Astrocyte of the spinal cord (primary cell): ENCODE results near the gene TNS1.

Experiments used
- DNase-seq: peaks from one replicate; pipeline ENCODE4 v3.0.0; 2011; ENCODE audit warnings: low read depth, low spot score
- H3K4me3 ChIP-seq: 2 replicates; pipeline ENCODE4 v1.5.1; 2011; ENCODE audit warnings: low read depth, mild to moderate bottlenecking, low read length, moderate library complexity
- in situ Hi-C: cut with HindIII; loops from 2 replicates; pipeline ENCODE4 v1.10.0; 2017; ENCODE audit warnings: low sequenced_read_pairs
- TF ChIP-seq, protein P1 (sequence below): IDR thresholded peaks from 2 replicates; pipeline ENCODE4 v1.5.1; 2012; ENCODE audit warnings: low read depth, mild to moderate bottlenecking, low read length, inconsistent platforms

Gene TNS1

DNA sequence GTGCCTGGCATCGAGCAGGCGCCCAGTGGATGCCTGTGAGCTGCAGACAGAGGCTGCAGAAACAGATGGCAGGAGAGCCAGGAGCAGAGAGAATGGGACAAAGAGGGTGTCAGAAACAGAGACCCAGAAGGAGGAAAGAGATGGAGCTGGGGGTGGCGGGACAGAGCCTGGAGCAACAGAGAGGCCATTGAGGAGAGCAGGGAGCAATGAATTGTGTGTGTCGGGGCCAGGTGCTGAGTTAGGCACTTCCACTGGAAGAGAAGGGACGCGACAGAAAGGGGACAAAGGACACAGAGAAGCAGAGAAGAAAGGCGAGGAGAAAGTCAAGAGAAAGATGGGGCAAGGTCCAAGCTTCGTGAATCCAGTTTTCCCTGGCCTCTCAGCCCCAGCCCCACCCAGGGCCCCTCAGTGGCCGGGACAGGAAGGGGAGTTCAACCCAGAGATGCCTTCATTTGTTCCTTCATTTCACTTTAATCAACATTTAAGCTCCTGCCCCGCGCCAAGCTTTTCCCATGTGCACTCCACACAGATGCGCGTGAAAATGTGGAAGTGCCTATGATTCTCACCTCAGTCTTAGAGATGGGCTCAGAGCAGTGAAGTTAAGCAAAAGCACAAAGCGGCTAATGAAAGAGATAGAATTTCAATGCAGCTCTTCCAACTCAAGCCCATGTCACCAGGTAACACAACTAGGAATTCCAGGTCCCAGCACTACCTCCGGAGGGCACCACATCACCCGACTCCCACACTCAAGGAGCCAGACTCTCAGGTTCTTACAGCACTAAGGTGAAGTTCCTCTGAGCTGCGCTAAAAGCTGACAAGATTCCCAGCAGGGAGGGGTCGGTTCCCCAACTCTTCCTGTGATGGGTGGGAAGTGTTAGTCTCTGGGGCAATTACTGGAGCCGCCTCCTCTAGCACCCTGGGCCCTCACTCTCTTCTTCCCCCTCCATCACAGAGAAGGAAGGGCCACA is 55.1 kb downstream of the TNS1 start:
- DNase-seq: no peak
- in situ Hi-C loops: no loop called here
- TF ChIP-seq, protein P1, sequence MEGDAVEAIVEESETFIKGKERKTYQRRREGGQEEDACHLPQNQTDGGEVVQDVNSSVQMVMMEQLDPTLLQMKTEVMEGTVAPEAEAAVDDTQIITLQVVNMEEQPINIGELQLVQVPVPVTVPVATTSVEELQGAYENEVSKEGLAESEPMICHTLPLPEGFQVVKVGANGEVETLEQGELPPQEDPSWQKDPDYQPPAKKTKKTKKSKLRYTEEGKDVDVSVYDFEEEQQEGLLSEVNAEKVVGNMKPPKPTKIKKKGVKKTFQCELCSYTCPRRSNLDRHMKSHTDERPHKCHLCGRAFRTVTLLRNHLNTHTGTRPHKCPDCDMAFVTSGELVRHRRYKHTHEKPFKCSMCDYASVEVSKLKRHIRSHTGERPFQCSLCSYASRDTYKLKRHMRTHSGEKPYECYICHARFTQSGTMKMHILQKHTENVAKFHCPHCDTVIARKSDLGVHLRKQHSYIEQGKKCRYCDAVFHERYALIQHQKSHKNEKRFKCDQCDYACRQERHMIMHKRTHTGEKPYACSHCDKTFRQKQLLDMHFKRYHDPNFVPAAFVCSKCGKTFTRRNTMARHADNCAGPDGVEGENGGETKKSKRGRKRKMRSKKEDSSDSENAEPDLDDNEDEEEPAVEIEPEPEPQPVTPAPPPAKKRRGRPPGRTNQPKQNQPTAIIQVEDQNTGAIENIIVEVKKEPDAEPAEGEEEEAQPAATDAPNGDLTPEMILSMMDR: no peak
- no peak overlapping the region for H3K4me3 ChIP-seq

DNA sequence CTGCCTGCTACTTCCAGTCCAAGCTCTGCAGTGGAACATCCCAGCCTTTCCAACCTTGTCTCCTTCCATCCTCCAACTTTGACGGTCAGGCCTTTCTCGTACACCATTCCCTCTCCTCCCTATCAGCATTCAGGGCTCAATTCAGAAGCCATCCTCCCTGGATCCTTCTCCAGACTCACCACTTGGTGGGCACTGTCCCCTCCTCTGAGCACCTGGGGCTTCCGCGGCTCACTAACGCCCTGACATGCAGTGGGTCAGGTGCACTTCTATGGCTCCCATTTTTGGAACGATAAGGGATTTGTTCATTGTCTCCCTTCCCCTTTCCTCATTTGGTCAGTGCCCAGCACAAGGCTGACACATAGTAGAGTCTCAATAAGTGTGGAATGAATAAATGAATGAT is 56.7 kb downstream of the TNS1 start:
- in situ Hi-C loops: no loop called here
- no peak for DNase-seq
- TF ChIP-seq, protein P1: no peak
- no peak overlapping the region for H3K4me3 ChIP-seq

DNA sequence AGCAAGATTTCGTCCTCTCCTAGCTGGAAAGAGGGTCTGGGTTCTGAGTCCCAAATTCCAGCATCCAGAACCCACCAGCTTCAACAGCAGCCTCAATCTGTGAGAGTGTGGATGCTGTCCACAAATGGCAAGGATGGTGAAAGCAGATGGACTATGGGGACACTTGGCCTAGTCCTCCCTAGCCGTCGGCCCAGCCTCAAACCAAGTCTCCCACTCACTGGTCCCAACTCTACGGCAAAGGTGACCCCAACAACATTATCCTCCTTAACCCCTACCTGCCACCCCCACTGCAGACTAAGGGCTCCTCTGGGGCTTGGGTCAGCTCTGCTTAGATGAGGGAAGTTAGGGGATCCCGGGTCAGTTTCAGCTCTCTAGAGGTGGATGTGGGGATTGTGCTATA is 57.3 kb downstream of the TNS1 start:
- no peak for DNase-seq
- no peak overlapping the region for H3K4me3 ChIP-seq
- in situ Hi-C loops: no loop called here
- TF ChIP-seq, protein P1: no peak

DNA sequence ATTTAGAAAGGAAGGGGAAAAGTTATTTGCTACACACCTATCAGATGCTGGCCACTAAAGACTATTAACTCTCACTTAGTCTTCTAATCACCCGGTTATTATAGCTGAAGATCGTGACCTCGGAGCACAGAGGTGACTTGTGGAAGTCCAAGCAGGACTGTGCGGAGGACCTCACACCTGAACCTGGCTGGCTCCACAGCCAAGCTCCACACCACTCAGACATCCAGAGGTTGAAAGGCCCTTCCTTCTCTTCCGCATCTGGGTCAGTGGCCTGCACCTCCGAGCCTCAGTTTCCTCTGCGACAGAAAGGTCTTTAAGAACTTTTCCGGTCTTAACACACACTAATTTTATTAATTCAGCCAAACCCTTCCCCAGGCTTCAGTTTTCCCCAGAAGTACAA is 57.9 kb downstream of the TNS1 start:
- no peak overlapping the region for H3K4me3 ChIP-seq
- TF ChIP-seq, protein P1: no peak
- in situ Hi-C loops: no loop called here
- no peak for DNase-seq

DNA sequence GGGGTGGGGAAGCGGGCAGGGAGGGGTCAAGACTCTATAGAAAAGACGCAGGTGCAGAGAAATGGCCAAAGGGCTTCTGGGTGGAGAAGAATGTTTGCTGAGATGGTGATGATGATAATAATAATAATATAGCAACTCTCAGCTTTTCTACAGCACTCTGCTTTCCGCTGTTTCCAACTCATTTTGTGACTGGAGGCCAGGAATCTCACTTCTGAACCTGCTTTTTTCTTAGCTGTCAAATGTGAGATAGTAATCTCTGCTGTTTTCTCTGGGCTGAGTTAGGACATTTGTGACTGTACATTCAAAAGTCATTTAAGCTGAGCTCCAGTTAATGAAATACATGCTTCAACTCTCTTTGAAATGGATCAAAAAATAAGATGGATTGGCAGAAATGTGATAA is 58.4 kb downstream of the TNS1 start:
- in situ Hi-C loops: no loop called here

DNA sequence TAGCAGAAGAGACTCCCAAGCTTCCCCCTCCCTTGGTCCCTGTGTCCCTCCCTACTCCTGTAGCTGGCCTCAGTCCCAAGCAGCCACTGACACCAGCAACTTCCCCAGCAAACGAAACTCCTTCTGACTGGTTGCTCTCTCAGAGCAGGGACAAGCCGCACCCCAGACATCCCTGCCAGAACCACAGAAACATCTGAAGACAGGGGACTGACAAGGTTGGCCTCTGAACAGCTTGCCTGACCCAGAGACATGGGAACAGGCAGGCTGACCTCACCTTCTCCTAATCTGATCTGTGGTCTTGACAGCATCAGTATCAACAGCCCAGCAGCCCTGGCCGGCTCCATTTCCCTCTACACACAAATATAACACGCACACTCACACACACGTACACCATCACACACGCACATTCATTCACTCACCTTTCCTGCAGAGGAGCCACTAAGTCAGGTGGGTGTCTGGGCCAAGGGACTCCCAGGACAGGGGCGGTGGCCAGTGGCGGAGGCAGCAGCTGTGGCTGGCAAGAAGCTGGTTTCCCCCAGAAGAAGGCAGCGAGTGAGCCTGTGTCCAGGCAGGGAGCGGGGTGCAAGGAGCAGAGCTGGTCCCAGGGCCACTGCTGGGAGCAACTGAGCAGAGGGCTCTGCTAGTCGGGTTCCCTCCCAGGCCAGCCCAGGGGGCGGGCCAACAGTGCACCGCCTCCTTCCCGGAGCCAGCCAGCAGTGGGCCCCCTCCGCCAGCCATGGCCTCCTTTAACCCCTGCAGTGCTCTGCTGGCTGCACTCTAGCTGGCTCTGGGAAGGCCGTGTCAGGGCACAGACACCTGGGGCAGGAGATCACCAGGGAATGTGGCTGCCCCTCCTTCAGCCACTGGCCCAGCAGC is 59.1 kb downstream of the TNS1 start:
- TF ChIP-seq, protein P1: peak; percentile 25
- in situ Hi-C loops: no loop called here
- peak; percentile 48 for DNase-seq
- peak overlapping the region; percentile 21 for H3K4me3 ChIP-seq

More for the DNA sequence above, 58.4 kb downstream of the TNS1 start:
- no peak for DNase-seq
- TF ChIP-seq, protein P1: no peak
- no peak overlapping the region for H3K4me3 ChIP-seq
